ENCODE results near the gene UNC45A. TPM values are rescaled to one million over a fixed set of nuclear protein-coding genes. Genes with fewer than 3 reads are reported as not detected.
A peak's percentile ranks its signal among the peaks of the same experiment; 100 is the strongest.

Gene UNC45A
- total and polyA plus RNA-seq, 2 of the 13 experiments (the other 11 are each of a cell fraction or from before 2014, with no cell fraction given): 33.8 to 39.7 TPM

- no peak for TF ChIP-seq ZKSCAN1 (IDR thresholded peaks at IDR 0.05; ENCODE audit: low read length)
- peak; percentile 86 for TF ChIP-seq JUND (CRISPR knock-in tag; IDR thresholded peaks at IDR 0.05)
- TF ChIP-seq, protein P1, sequence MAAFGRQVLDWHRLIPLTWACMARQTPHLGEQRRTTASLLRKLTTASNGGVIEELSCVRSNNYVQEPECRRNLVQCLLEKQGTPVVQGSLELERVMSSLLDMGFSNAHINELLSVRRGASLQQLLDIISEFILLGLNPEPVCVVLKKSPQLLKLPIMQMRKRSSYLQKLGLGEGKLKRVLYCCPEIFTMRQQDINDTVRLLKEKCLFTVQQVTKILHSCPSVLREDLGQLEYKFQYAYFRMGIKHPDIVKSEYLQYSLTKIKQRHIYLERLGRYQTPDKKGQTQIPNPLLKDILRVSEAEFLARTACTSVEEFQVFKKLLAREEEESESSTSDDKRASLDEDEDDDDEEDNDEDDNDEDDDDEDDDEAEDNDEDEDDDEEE (CRISPR knock-in tag; IDR thresholded peaks at IDR 0.05): 0 out of 2 replicates have a peak, but pooled peaks have one; percentile 49
- no peak for TF ChIP-seq ZBTB40 (IDR thresholded peaks at IDR 0.05)
- peak; percentile 29; the same call in 1 of the 2 replicates for TF ChIP-seq ZBTB40 (CRISPR knock-in tag; IDR thresholded peaks at IDR 0.05)
- TF ChIP-seq ZSCAN9 (CRISPR knock-in tag; IDR thresholded peaks at IDR 0.05; ENCODE audit: borderline replicate concordance): peak; percentile 55; the same call in 1 of the 2 replicates
- TF ChIP-seq TAF1 (CRISPR knock-in tag; IDR thresholded peaks at IDR 0.05): peak; percentile 82
- peak; percentile 76 for TF ChIP-seq ZHX2 (IDR thresholded peaks at IDR 0.05; ENCODE audit: low read depth)
- TF ChIP-seq ZHX2 (CRISPR knock-in tag; IDR thresholded peaks at IDR 0.05; ENCODE audit: borderline replicate concordance): no peak
- TF ChIP-seq ZNF44 (CRISPR knock-in tag; IDR thresholded peaks at IDR 0.05): peak; percentile 49; the same call in 1 of the 2 replicates
- TF ChIP-seq MNT (IDR thresholded peaks at IDR 0.05): peak; percentile 64
Measured at GRCh38 chr15:90994417-90995311, 59.6 kb downstream of the UNC45A start, which contains the start of gene PRC1 (continued).

Data from HepG2 (cell line).